ENCODE results near the gene NMD3. TPM values are rescaled to one million over a fixed set of nuclear protein-coding genes. Genes with fewer than 3 reads are reported as not detected.

The NMD3 gene
- total RNA-seq, 2 donors from 2014 or later, result 33.5 to 45.5 TPM

GRCh38 chr3:161219495-161219894, 1.6 kb upstream of the NMD3 start:
- TF ChIP-seq, protein P1, sequence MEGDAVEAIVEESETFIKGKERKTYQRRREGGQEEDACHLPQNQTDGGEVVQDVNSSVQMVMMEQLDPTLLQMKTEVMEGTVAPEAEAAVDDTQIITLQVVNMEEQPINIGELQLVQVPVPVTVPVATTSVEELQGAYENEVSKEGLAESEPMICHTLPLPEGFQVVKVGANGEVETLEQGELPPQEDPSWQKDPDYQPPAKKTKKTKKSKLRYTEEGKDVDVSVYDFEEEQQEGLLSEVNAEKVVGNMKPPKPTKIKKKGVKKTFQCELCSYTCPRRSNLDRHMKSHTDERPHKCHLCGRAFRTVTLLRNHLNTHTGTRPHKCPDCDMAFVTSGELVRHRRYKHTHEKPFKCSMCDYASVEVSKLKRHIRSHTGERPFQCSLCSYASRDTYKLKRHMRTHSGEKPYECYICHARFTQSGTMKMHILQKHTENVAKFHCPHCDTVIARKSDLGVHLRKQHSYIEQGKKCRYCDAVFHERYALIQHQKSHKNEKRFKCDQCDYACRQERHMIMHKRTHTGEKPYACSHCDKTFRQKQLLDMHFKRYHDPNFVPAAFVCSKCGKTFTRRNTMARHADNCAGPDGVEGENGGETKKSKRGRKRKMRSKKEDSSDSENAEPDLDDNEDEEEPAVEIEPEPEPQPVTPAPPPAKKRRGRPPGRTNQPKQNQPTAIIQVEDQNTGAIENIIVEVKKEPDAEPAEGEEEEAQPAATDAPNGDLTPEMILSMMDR (IDR thresholded peaks at IDR 0.05), result no peak
- Histone ChIP-seq H3K4me3 (no peak overlapping the region), H3K27me3 (no peaks in the 10 kb centered on the region), H3K9me3 (no peaks in the 10 kb centered on the region), H3K36me3 (no peaks in the 10 kb centered on the region), H3K4me1 (peaks cover 7% of the 10 kb centered on the region), H3K9ac (ENCODE audit: low read depth in 2 of 2, low read length in 2 of 2) (no peak overlapping the region), H3K27ac (no peak overlapping the region)
- DNase-seq, result no peak
- intact Hi-C loops (cut with DNase I), result no loop called here

GRCh38 chr3:161221806-161222600, 892 bp downstream of the NMD3 start:
- Histone ChIP-seq H3K27me3 (no peaks in the 10 kb centered on the region), H3K36me3 (no peaks in the 10 kb centered on the region), H3K9me3 (no peaks in the 10 kb centered on the region), H3K4me1 (peaks cover 7% of the 10 kb centered on the region), H3K9ac (ENCODE audit: low read depth in 2 of 2, low read length in 2 of 2) (peak overlapping the region; percentile 76 to 94), H3K4me3 (peak overlapping the region; percentile 88), H3K27ac (peak overlapping the region; percentile 81)
- intact Hi-C loops (cut with DNase I), result loop anchor here (10.0 kb wide), 1 partner anchor 657 kb away; the partner anchor contains the start of gene KPNA4
- TF ChIP-seq, protein P1 (IDR thresholded peaks at IDR 0.05), result no peak
- peak; percentile 33 for DNase-seq

GRCh38 chr3:161222662-161223061, 1.6 kb downstream of the NMD3 start:
- no peaks in the 10 kb centered on the region for H3K36me3 ChIP-seq
- TF ChIP-seq, protein P1 (IDR thresholded peaks at IDR 0.05), result no peak
- no peaks in the 10 kb centered on the region for H3K9me3 ChIP-seq
- peaks cover 7% of the 10 kb centered on the region for H3K4me1 ChIP-seq
- H3K4me3 ChIP-seq, result peak overlapping the region; percentile 88
- no peak overlapping the region for H3K9ac ChIP-seq (ENCODE audit: low read depth in 2 of 2, low read length in 2 of 2)
- no peak for DNase-seq
- intact Hi-C loops (cut with DNase I), result loop anchor here (10.0 kb wide), 1 partner anchor 658 kb away; the partner anchor contains the start of gene KPNA4
- H3K27ac ChIP-seq, result no peak overlapping the region
- no peaks in the 10 kb centered on the region for H3K27me3 ChIP-seq

DNA sequence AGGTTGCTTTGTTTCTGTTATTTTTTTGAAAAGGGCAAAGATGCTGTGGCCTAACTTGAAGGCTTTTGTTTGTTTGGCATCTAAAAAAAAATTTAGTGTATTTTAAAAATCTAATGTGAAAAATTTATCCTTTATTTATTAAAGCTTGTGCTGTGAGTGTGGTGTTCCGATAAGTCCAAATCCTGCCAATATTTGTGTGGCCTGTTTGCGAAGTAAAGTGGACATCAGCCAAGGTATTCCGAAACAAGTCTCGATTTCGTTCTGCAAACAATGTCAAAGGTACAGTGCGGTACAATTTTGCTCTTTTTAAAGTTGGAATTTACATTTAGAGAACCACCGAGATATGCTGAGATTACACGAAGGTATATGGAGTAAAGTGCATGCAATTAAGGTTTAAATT, 3.7 kb downstream of the NMD3 start:
- Histone ChIP-seq H3K27ac (no peak overlapping the region), H3K36me3 (peaks cover 5% of the 10 kb centered on the region), H3K4me3 (no peak overlapping the region), H3K4me1 (peaks cover 7% of the 10 kb centered on the region), H3K9ac (ENCODE audit: low read depth in 2 of 2, low read length in 2 of 2) (no peak overlapping the region), H3K27me3 (no peaks in the 10 kb centered on the region), H3K9me3 (no peaks in the 10 kb centered on the region)
- intact Hi-C loops (cut with DNase I), result loop anchor here (10.0 kb wide), 1 partner anchor 660 kb away; the partner anchor contains the start of gene KPNA4
- DNase-seq, result no peak
- TF ChIP-seq, protein P1 (IDR thresholded peaks at IDR 0.05), result no peak

- Histone ChIP-seq H3K4me3 (no peak overlapping the region), H3K27ac (no peak overlapping the region), H3K27me3 (no peaks in the 10 kb centered on the region), H3K36me3 (peaks cover 5% of the 10 kb centered on the region), H3K4me1 (no peaks in the 10 kb centered on the region), H3K9ac (ENCODE audit: low read depth in 2 of 2, low read length in 2 of 2) (no peak overlapping the region), H3K9me3 (no peaks in the 10 kb centered on the region)
- intact Hi-C loops (cut with DNase I), result no loop called here
- DNase-seq, result no peak
- TF ChIP-seq, protein P1 (IDR thresholded peaks at IDR 0.05), result no peak
Measured at GRCh38 chr3:161230621-161231171, 9.6 kb downstream of the NMD3 start.
